ENCODE results near the gene GOLIM4. TPM values are rescaled to one million over a fixed set of nuclear protein-coding genes. Genes with fewer than 3 reads are reported as not detected.
A peak's percentile ranks its signal among the peaks of the same experiment; 100 is the strongest.

GOLIM4 gene
- total and polyA plus RNA-seq, 2 of the 13 experiments (the other 11 are each of a cell fraction or from before 2014, with no cell fraction given): 10.9 to 47.7 TPM

- ChIA-PET CTCF (ENCODE audit: low intra/inter-chr PET ratio, low total read pairs) (no interaction called here), POLR2A (interaction anchor here (3.5 kb wide), 1 partner anchor 25 kb away, joined by 17 read pairs; no protein-coding TSS in a partner anchor)
- no peak for DNase-seq (ENCODE audit: low spot score)
- TF ChIP-seq ZNF784 (CRISPR knock-in tag; IDR thresholded peaks at IDR 0.05; ENCODE audit: borderline replicate concordance): no peak
- no peak for TF ChIP-seq SRSF1 (optimal IDR thresholded peaks at IDR 0.05; ENCODE audit: low read depth, low read length)
- no peak for TF ChIP-seq ZNF607 (CRISPR knock-in tag; IDR thresholded peaks at IDR 0.05; ENCODE audit: borderline replicate concordance)
- TF ChIP-seq MAFF (IDR thresholded peaks at IDR 0.05; ENCODE audit: low read depth, low read length): peak; percentile 81
- peak; percentile 79 to 80 for TF ChIP-seq MAFK (conservative IDR thresholded peaks at IDR 0.05 in 1 of 2, IDR thresholded peaks at IDR 0.05 in 1 of 2; ENCODE audit: low read length in 2 of 2)
- TF ChIP-seq ZNF800 (CRISPR knock-in tag; IDR thresholded peaks at IDR 0.05): no peak
- Histone ChIP-seq H3K4me1 (ENCODE audit: insufficient read depth, low read length) (peaks cover 60% of the 10 kb centered on the region), H3K27me3 (ENCODE audit: control insufficient read depth in 1 of 2, insufficient read depth in 2 of 2, low read length in 2 of 2) (no peaks in the 10 kb centered on the region; a peak in 1 of 5 replicates), H3K4me3 (replicated peaks in 1 of 3; ENCODE audit: insufficient read depth in 1 of 3, low read depth in 2 of 3, low read length in 3 of 3) (peak overlapping the region; percentile 77 to 79 (median 77); a peak in 5 of 6 replicates), H4K20me1 (ENCODE audit: insufficient read depth, low read length) (no peaks in the 10 kb centered on the region; the same call in 1 of the 2 replicates), H2AFZ (ENCODE audit: low read length) (no peak overlapping the region), H3K9ac (ENCODE audit: insufficient read depth, low read depth, low read length) (peak overlapping the region; percentile 72), H3K27ac (ENCODE audit: extremely low read length, insufficient read depth, low read length) (no peak overlapping the region), H3K79me2 (ENCODE audit: insufficient read depth, low read length) (peaks cover 60% of the 10 kb centered on the region), H3K4me2 (ENCODE audit: low read depth, low read length) (peak overlapping the region; percentile 97), H3K36me3 (replicated peaks in 1 of 2; ENCODE audit: control insufficient read depth in 1 of 2, insufficient read depth in 2 of 2, low read length in 2 of 2) (no peaks in the 10 kb centered on the region), H3K9me3 (ENCODE audit: low read length) (no peaks in the 10 kb centered on the region)
- intact Hi-C loops (cut with micrococcal nuclease; ENCODE audit: unreplicated experiment) (loop anchor here (2.0 to 10.0 kb wide), 3 partner anchors 33 to 359 kb away; partner anchors contain the start of genes PDCD10 and SERPINI1), in situ Hi-C loops (cut with HindIII; ENCODE audit: extremely low pct_ligation_motif_present, low pct_unique_long_range_greater_than_20kb) (no loop called here)
- WGBS (ENCODE audit: low lambda C conversion rate): 7% methylated on average over 3 of the region's 3 CpGs
- no peak for FAIRE-seq
- no peak for ATAC-seq
- BruUV-seq (replicated peaks): no TSS peak
These were observed 1.9 kb downstream of the GOLIM4 start for GRCh38 chr3:168093790-168094189.

Measured in HepG2 (cell line).